Measurements from ENCODE around the gene PLIN1.

- no peak for TF ChIP-seq POLR2A (IDR thresholded peaks at IDR 0.05)
- TF ChIP-seq CTCF (IDR thresholded peaks at IDR 0.05): no peak
Observed at GRCh38 chr15:89671687-89672086, 7.5 kb downstream of the PLIN1 start.

Data from tibial nerve (tissue), 3 donors.